Stimulated activated CD4-positive, alpha-beta T cell treated with anti-CD3 and anti-CD28 coated beads, Interleukin-2, amount 100 ng/mL, for 24 hours (primary cell): ENCODE measurements around the gene IRF9.
A peak's percentile ranks its signal among the peaks of the same experiment; 100 is the strongest.
"Not testable (repeated sequence)": the region's sequence is repeated elsewhere in the genome, so short reads cannot be mapped to it uniquely, and the experiment has no call there.

ENCODE experiments used
- DNase-seq, 2 donors: peaks; one replicate each; pipeline ENCODE4 v3.0.0-alpha.2; 2020

The IRF9 gene

GRCh38 chr14:24195186-24196070 is 34.4 kb downstream of the IRF9 start, which contains the start of gene TM9SF1:
TSS of gene TM9SF1 (minus strand) at chr14:24195441. CDS start at chr14:24195019, 422 bp downstream.
- DNase-seq = peak; percentile 86

GRCh38 chr14:24196071-24197055 is 35.3 kb downstream of the IRF9 start:
- no peak for DNase-seq

- DNase-seq = no peak
Measured at GRCh38 chr14:24197056-24197450, 36.0 kb downstream of the IRF9 start.

- no peak for DNase-seq
Measured at GRCh38 chr14:24198814-24199524, 37.9 kb downstream of the IRF9 start.

GRCh38 chr14:24202538-24202937 is 41.5 kb downstream of the IRF9 start:
- not testable (repeated sequence) for DNase-seq

GRCh38 chr14:24203249-24203886 is 42.3 kb downstream of the IRF9 start:
- DNase-seq = not testable (repeated sequence)

GRCh38 chr14:24204163-24205146 is 43.4 kb downstream of the IRF9 start:
- DNase-seq = no peak

- DNase-seq = no peak
Measured at GRCh38 chr14:24206260-24207103, 45.4 kb downstream of the IRF9 start.

GRCh38 chr14:24207104-24207551 is 46.1 kb downstream of the IRF9 start:
- no peak for DNase-seq

GRCh38 chr14:24207625-24208024 is 46.6 kb downstream of the IRF9 start:
- no peak for DNase-seq

GRCh38 chr14:24211311-24211710 is 50.2 kb downstream of the IRF9 start:
- no peak for DNase-seq

- peak; percentile 96 for DNase-seq
Measured at GRCh38 chr14:24212924-24213865, 52.1 kb downstream of the IRF9 start, which contains the start of gene CHMP4A. TSS of gene CHMP4A (minus strand) at chr14:24213488. CDS start at chr14:24213439, 49 bp downstream.

GRCh38 chr14:24213866-24214662 is 53.0 kb downstream of the IRF9 start:
- DNase-seq = no peak

- DNase-seq = peak; percentile 84
Measured at GRCh38 chr14:24215495-24216344, 54.7 kb downstream of the IRF9 start, which contains the start of gene MDP1. TSS of gene MDP1 (minus strand) at chr14:24216066. CDS start at chr14:24215955, 111 bp downstream.
